Smooth muscle cell (in vitro differentiated cells): ENCODE results near the gene SETX. TPM values are rescaled to one million over a fixed set of nuclear protein-coding genes. Genes with fewer than 3 reads are reported as not detected.

ENCODE experiments used
- DNase-seq: peaks from one replicate; lab custom pipeline; 2025; ENCODE audit not compliant: unreplicated experiment; lab: John Stamatoyannopoulos, UW
- H2AFZ ChIP-seq: fragments of 200-600 bp; sonication (generic); 2 replicates; pipeline ENCODE4 v1.6.0; 2016; ENCODE audit warnings: antibody characterized with exemption, low read depth, mild to moderate bottlenecking
- H3F3A ChIP-seq: fragments of 200-600 bp; sonication (generic); 2 replicates; pipeline ENCODE4 v1.6.0; 2017; ENCODE audit warnings: antibody characterized with exemption, low read depth
- H3K27ac ChIP-seq: fragments of 200-600 bp; sonication (generic); 2 replicates; pipeline ENCODE4 v1.5.1; 2016; ENCODE audit warnings: low read depth, mild to moderate bottlenecking
- H3K27me3 ChIP-seq: fragments of 200-600 bp; sonication (generic); 2 replicates; pipeline ENCODE4 v1.6.1; 2016; ENCODE audit warnings: low read depth, mild to moderate bottlenecking
- H3K36me3 ChIP-seq: fragments of 200-600 bp; sonication (generic); 2 replicates; pipeline ENCODE4 v1.5.1; 2016; ENCODE audit warnings: low read depth
- H3K4me1 ChIP-seq: fragments of 200-600 bp; sonication (generic); 2 replicates; pipeline ENCODE4 v1.5.1; 2016; ENCODE audit warnings: low read depth
- H3K4me2 ChIP-seq: fragments of 200-600 bp; sonication (generic); 2 replicates; pipeline ENCODE4 v1.6.0; 2016; ENCODE audit warnings: mild to moderate bottlenecking
- H3K4me3 ChIP-seq: fragments of 200-600 bp; sonication (generic); 2 replicates; pipeline ENCODE4 v1.5.1; 2016; ENCODE audit warnings: mild to moderate bottlenecking
- H3K79me2 ChIP-seq: fragments of 200-600 bp; sonication (generic); 2 replicates; pipeline ENCODE4 v1.6.0; 2016; ENCODE audit warnings: low read depth, mild to moderate bottlenecking
- H3K9ac ChIP-seq: fragments of 200-600 bp; sonication (generic); 2 replicates; pipeline ENCODE4 v1.6.0; 2016; ENCODE audit warnings: low read depth
- H3K9me3 ChIP-seq: fragments of 200-600 bp; sonication (generic); replicated peaks from 2 replicates; pipeline ENCODE4 v1.5.1; 2016; ENCODE audit warnings: low read depth
- H4K20me1 ChIP-seq: fragments of 200-600 bp; sonication (generic); 2 replicates; pipeline ENCODE4 v1.6.0; 2016; ENCODE audit warnings: low read depth
- CTCF ChIP-seq: fragments of 200-600 bp; sonication (generic); IDR thresholded peaks from 2 replicates; pipeline ENCODE4 v1.5.1; 2017; ENCODE audit warnings: borderline replicate concordance, mild to moderate bottlenecking, antibody characterized with exemption; ENCODE audit not compliant: insufficient read depth, poor library complexity, severe bottlenecking
- WGBS: methylation state at CpG from one replicate; pipeline ENCODE4 v1.1.7; 2016; ENCODE audit warnings: low lambda C conversion rate; 5-methylcytosine and 5-hydroxymethylcytosine counted together
- polyA plus RNA-seq: library from polyadenylated mRNA; unstranded; fragments of >200 nt; fragmentation: Nextera tagmentation; extraction: Ambion mirVana; gene quantifications from 2 replicates; pipeline ENCODE4 v1.2.1, GENCODE V29; 2016
- total RNA-seq: library from RNA; depleted of rRNA; stranded (reverse); fragments of >200 nt; gene quantifications from 2 replicates; pipeline ENCODE4 v1.2.3, GENCODE V29; 2014

Gene SETX
- total and polyA plus RNA-seq, 2 experiments from 2014 or later: 11.4 to 50.9 TPM

- Histone ChIP-seq H3F3A (no peaks in the 10 kb centered on the region), H3K36me3 (no peaks in the 10 kb centered on the region), H3K9me3 (no peaks in the 10 kb centered on the region), H2AFZ (peak overlapping the region; percentile 72), H3K4me1 (peaks cover 7% of the 10 kb centered on the region), H3K9ac (no peak overlapping the region), H3K4me2 (peak overlapping the region; percentile 93), H3K4me3 (peak overlapping the region; percentile 66), H4K20me1 (no peaks in the 10 kb centered on the region), H3K79me2 (no peaks in the 10 kb centered on the region), H3K27me3 (peaks cover 65% of the 10 kb centered on the region), H3K27ac (no peak overlapping the region)
- WGBS: 10% methylated on average over 17 of the region's 18 CpGs
- no peak for DNase-seq
- no peak for TF ChIP-seq CTCF
Observed at GRCh38 chr9:132242621-132243155, 112.1 kb downstream of the SETX start.

GRCh38 chr9:132241840-132242620 is 112.8 kb downstream of the SETX start:
- Histone ChIP-seq H3K79me2 (no peaks in the 10 kb centered on the region), H3K4me3 (peak overlapping the region; percentile 66), H3F3A (no peaks in the 10 kb centered on the region), H3K9me3 (no peaks in the 10 kb centered on the region), H4K20me1 (no peaks in the 10 kb centered on the region), H3K4me1 (peaks cover 7% of the 10 kb centered on the region), H2AFZ (peak overlapping the region; percentile 72), H3K27ac (no peak overlapping the region), H3K36me3 (no peaks in the 10 kb centered on the region), H3K4me2 (peak overlapping the region; percentile 93), H3K9ac (no peak overlapping the region), H3K27me3 (peaks cover 72% of the 10 kb centered on the region)
- WGBS: 2% methylated on average over 42 of the region's 81 CpGs
- DNase-seq: no peak
- no peak for TF ChIP-seq CTCF

GRCh38 chr9:132241483-132241839 is 113.3 kb downstream of the SETX start:
- peak overlapping the region; percentile 66 for H3K4me3 ChIP-seq
- WGBS: 0% methylated on average over 1 of the region's 33 CpGs
- no peaks in the 10 kb centered on the region for H3K36me3 ChIP-seq
- no peaks in the 10 kb centered on the region for H3K9me3 ChIP-seq
- peak overlapping the region; percentile 93 for H3K4me2 ChIP-seq
- no peak overlapping the region for H3K9ac ChIP-seq
- H3F3A ChIP-seq: no peaks in the 10 kb centered on the region
- no peak for DNase-seq
- no peak overlapping the region for H3K27ac ChIP-seq
- no peaks in the 10 kb centered on the region for H3K79me2 ChIP-seq
- H3K4me1 ChIP-seq: peaks cover 7% of the 10 kb centered on the region
- TF ChIP-seq CTCF: no peak
- no peak overlapping the region for H2AFZ ChIP-seq
- no peaks in the 10 kb centered on the region for H4K20me1 ChIP-seq
- H3K27me3 ChIP-seq: peaks cover 77% of the 10 kb centered on the region
